ENCODE results near the gene SLC18A2. TPM values are rescaled to one million over a fixed set of nuclear protein-coding genes. Genes with fewer than 3 reads are reported as not detected.
"Not testable (repeated sequence)": the region's sequence is repeated elsewhere in the genome, so short reads cannot be mapped to it uniquely, and the experiment has no call there.

Gene SLC18A2
- total and polyA plus RNA-seq, 2 of the 8 experiments (the other 6 are each of a cell fraction or from before 2014, with no cell fraction given), result 6.5 to 7.0 TPM

DNA sequence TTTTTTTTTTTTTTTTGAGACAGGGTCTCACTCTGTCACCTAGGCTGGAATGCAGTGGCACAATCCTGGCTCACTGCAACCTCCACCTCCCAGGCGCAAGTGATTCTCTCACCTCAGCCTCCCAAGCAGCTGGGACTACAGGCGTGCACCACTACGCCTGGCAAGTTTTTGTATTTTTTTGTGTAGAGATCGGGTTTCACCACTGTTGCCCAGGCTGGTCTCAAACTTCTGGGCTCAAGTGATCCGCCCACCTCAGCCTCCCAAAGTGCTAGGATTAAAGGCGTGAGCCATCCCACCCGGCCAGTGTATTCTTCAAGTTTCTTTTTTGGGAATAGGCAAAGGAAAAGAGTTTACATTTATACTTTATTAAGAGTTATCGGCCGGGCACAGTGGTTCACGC is 50.0 kb downstream of the SLC18A2 start:
- H3K27me3 ChIP-seq (replicated peaks in 1 of 4; ENCODE audit: control insufficient read depth in 3 of 4, extremely low read depth in 1 of 4, insufficient read depth in 3 of 4, low read length in 3 of 4); H4K8ac ChIP-seq (ENCODE audit: extremely low read depth, insufficient read depth, low read length); H3K4me2 ChIP-seq (ENCODE audit: insufficient read depth in 1 of 2, low read depth in 2 of 2, low read length in 2 of 2); H3K4me3 ChIP-seq (ENCODE audit: extremely low read depth in 1 of 4, insufficient read depth in 2 of 4, low read depth in 3 of 4, low read length in 4 of 4); H3K23ac ChIP-seq (ENCODE audit: insufficient read length); POLR2A ChIA-PET (ENCODE audit: partially characterized antibody); H3K56ac ChIP-seq (replicated peaks; ENCODE audit: insufficient read length, low read depth, low read length); H4K5ac ChIP-seq (ENCODE audit: insufficient read length, low read depth, low read length); H3K4me1 ChIP-seq (replicated peaks in 1 of 4; ENCODE audit: control insufficient read depth in 3 of 4, insufficient read depth in 4 of 4, low read length in 3 of 4); DNase-seq (ENCODE audit: low read depth in 1 of 2, low spot score in 2 of 2); H4K91ac ChIP-seq (replicated peaks; ENCODE audit: insufficient read length, low read length); H2BK5ac ChIP-seq (ENCODE audit: low read depth, low read length); H3K23me2 ChIP-seq (ENCODE audit: low read depth, low read length); H2BK20ac ChIP-seq (ENCODE audit: low read length); H2BK120ac ChIP-seq (replicated peaks; ENCODE audit: low read depth, low read length); H3K14ac ChIP-seq (ENCODE audit: insufficient read length); H3K36me3 ChIP-seq (ENCODE audit: control insufficient read depth in 2 of 4, insufficient read depth in 4 of 4, low read length in 3 of 4); H3K27ac ChIP-seq (ENCODE audit: low read depth, low read length); H2BK15ac ChIP-seq (ENCODE audit: low read length); H3K4ac ChIP-seq (replicated peaks; ENCODE audit: insufficient read length, low read depth, low read length); H2AFZ ChIP-seq (ENCODE audit: low read length); H3K9ac ChIP-seq (replicated peaks in 1 of 4; ENCODE audit: extremely low read depth in 1 of 4, low read depth in 3 of 4, low read length in 3 of 4); H4K20me1 ChIP-seq (replicated peaks in 1 of 2; ENCODE audit: control insufficient read depth in 1 of 2, insufficient read depth in 2 of 2, low read length in 2 of 2); H2BK12ac ChIP-seq (ENCODE audit: low read depth, low read length); FAIRE-seq; H3K18ac ChIP-seq (ENCODE audit: extremely low read depth, low read length); H3K9me3 ChIP-seq (ENCODE audit: insufficient read depth in 2 of 2, low read depth in 1 of 2, low read length in 1 of 2); H2AK5ac ChIP-seq (ENCODE audit: low read depth, low read length); H3K79me2 ChIP-seq (ENCODE audit: control insufficient read depth in 1 of 2, insufficient read depth in 2 of 2, low read length in 2 of 2); H3K79me1 ChIP-seq (ENCODE audit: low read depth, low read length): not testable (repeated sequence)
- WGBS, 2 experiments (ENCODE audit: extremely low coverage in 1 of 2, insufficient coverage in 1 of 2, insufficient read length in 1 of 2, insufficient replicate concordance in 2 of 2, low coverage in 1 of 2, low lambda C conversion rate in 2 of 2, missing lambda C conversion rate in 1 of 2), result 93% methylated on average over 10 of the region's 10 CpGs; no CpG with 5 or more reads in 1 of the 2 experiments
- CTCF ChIA-PET (ENCODE audit: partially characterized antibody), result interaction anchor here (0.7 kb wide), 1 partner anchor 1153 kb away, joined by 3 read pairs; no protein-coding TSS in a partner anchor
